ENCODE data around the gene MYH7. TPM values are rescaled to one million over a fixed set of nuclear protein-coding genes. Genes with fewer than 3 reads are reported as not detected.
A peak's percentile ranks its signal among the peaks of the same experiment; 100 is the strongest.

Gene MYH7
- total RNA-seq, 8 experiments from 2014 or later: 0.04 to 0.93 (median 0.14) TPM; not detected in 1

DNA sequence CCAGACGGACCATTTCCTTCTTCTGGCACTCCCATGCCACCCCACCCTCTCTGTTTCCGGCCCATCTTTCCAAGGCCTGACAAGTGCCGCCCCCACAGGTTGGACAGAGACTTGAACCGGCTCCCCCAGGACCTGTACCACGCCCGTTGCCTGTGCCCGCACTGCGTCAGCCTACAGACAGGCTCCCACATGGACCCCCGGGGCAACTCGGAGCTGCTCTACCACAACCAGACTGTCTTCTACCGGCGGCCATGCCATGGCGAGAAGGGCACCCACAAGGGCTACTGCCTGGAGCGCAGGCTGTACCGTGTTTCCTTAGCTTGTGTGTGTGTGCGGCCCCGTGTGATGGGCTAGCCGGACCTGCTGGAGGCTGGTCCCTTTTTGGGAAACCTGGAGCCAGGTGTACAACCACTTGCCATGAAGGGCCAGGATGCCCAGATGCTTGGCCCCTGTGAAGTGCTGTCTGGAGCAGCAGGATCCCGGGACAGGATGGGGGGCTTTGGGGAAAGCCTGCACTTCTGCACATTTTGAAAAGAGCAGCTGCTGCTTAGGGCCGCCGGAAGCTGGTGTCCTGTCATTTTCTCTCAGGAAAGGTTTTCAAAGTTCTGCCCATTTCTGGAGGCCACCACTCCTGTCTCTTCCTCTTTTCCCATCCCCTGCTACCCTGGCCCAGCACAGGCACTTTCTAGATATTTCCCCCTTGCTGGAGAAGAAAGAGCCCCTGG, 59.8 kb downstream of the MYH7 start:
- Histone ChIP-seq H3K27ac (no peak overlapping the region), H3K4me1 (replicated peaks in 1 of 2) (no peaks in the 10 kb centered on the region), H3K4me3 (no peak overlapping the region)
- in situ Hi-C loops (cut with MboI; ENCODE audit: low pct_unique_long_range_greater_than_20kb in 2 of 9, low sequenced_read_pairs in 9 of 9, unreplicated experiment in 9 of 9): loop anchor here in 1 of 9 experiments (10.0 kb wide), 1 partner anchor 51 kb away; the partner anchor contains the start of gene PABPN1
- 29 to 100% (median 93%) methylated on average over 1 to 6 of the region's 21 CpGs; no CpG with 5 or more reads in 3 of the 10 experiments for WGBS, 10 experiments
- ATAC-seq (replicated peaks in 6 of 8): no peak

DNA sequence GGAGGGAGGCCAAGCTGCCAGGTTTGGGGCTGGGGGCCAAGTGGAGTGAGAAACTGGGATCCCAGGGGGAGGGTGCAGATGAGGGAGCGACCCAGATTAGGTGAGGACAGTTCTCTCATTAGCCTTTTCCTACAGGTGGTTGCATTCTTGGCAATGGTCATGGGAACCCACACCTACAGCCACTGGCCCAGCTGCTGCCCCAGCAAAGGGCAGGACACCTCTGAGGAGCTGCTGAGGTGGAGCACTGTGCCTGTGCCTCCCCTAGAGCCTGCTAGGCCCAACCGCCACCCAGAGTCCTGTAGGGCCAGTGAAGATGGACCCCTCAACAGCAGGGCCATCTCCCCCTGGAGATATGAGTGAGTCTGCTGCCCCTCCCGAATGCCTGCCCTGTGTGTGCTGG, 62.4 kb downstream of the MYH7 start:
- Histone ChIP-seq H3K4me1 (replicated peaks in 1 of 2) (no peaks in the 10 kb centered on the region), H3K4me3 (no peak overlapping the region), H3K27ac (no peak overlapping the region)
- 0 to 80% (median 30%) methylated on average over 1 of the region's 3 CpGs; no CpG with 5 or more reads in 6 of the 10 experiments for WGBS, 10 experiments
- ATAC-seq (replicated peaks in 6 of 8): no peak
- in situ Hi-C loops (cut with MboI; ENCODE audit: low pct_unique_long_range_greater_than_20kb in 2 of 9, low sequenced_read_pairs in 9 of 9, unreplicated experiment in 9 of 9): loop anchor here in 1 of 9 experiments (10.0 kb wide), 1 partner anchor 48 kb away; the partner anchor contains the start of gene PABPN1

DNA sequence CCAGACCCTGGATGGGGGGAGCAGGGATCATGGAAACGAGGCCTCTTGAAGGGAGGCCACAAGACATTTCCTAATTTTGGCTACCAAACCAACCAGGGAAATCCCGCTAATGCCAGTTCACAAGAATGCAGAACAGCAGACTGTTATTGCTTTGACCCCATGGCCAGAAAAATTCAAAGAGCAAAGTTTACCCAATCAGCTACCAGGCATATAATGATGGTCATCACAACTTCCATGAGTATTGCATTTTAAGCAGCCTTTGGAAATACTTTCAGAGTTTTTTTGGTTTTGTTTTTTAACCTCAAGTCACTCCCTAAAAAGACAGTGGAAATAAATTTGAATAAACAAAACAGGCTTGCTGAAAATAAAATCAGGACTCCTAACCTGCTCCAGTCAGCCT, 63.0 kb downstream of the MYH7 start, which contains the start of gene IL25:
Gene IL25 (plus strand): TSS at position 301 of the 400 bp plus-strand sequence.
- no peaks in the 10 kb centered on the region for H3K4me1 ChIP-seq (replicated peaks in 1 of 2)
- H3K27ac ChIP-seq: no peak within 1 kb of the TSS
- H3K4me3 ChIP-seq: no peak within 1 kb of the TSS
- 13 to 75% (median 39%) methylated on average over 1 to 2 of the region's 2 CpGs; no CpG with 5 or more reads in 4 of the 10 experiments for WGBS, 10 experiments
- ATAC-seq (replicated peaks in 6 of 8): no peak
- in situ Hi-C loops (cut with MboI; ENCODE audit: low pct_unique_long_range_greater_than_20kb in 2 of 9, low sequenced_read_pairs in 9 of 9, unreplicated experiment in 9 of 9): loop anchor here in 1 of 9 experiments (10.0 kb wide), 1 partner anchor 48 kb away; the partner anchor contains the start of gene PABPN1

DNA sequence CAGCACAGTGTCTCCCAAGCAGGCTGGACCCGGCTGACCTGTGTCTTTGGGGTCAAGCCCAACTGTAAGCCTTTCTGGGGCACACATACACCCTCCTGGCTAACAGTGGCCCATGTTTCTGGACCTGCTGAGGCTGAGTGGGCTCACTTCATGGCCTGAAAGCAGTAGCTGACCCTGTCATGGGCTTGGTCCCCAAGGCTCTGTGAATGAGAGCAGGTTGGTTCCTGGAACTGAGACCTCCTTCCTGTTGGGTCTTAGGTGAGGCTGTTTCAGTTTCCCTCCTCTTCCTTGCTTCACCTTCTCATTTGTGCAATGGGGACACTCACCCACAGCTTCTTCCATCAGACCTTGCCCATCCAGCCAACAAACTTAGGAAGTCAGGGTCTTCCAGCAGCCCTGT, 63.6 kb downstream of the MYH7 start:
- Histone ChIP-seq H3K4me3 (no peak overlapping the region), H3K4me1 (replicated peaks in 1 of 2) (peaks cover 0 to under 1% of the 10 kb centered on the region in 2 donors), H3K27ac (no peak overlapping the region)
- in situ Hi-C loops (cut with MboI; ENCODE audit: low pct_unique_long_range_greater_than_20kb in 2 of 9, low sequenced_read_pairs in 9 of 9, unreplicated experiment in 9 of 9): loop anchor here in 1 of 9 experiments (10.0 kb wide), 1 partner anchor 47 kb away; the partner anchor contains the start of gene PABPN1
- ATAC-seq (replicated peaks in 6 of 8): no peak
- WGBS, 10 experiments: 0 to 100% (median 24%) methylated on average over 1 of the region's 1 CpG; no CpG with 5 or more reads in 6 of the 10 experiments

DNA sequence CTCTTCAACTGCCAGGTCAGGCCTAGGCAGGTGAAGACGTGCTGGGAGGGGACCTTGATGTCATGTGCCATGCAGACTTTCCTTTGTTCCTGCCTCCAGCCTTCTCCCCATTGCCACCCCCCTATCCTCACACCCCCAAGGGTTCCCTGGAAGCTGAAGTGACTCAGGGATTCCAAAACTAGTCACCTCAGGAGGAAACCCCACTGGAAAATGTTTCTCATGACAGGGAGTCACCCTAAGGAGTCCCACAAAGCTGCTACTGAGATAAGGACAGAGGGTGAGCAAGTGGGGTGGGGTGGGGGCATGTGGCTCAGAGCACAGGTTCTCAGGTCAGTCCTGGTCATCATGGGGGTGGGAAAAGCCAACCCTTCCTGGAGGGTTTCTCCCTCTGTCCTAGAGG, 65.2 kb downstream of the MYH7 start:
- WGBS, 10 experiments: 20 to 60% methylated on average over 1 of the region's 1 CpG; no CpG with 5 or more reads in 8 of the 10 experiments
- H3K4me3 ChIP-seq: no peak overlapping the region
- peaks cover 0 to 13% of the 10 kb centered on the region in 2 donors for H3K4me1 ChIP-seq (replicated peaks in 1 of 2)
- no peak for ATAC-seq (replicated peaks in 6 of 8)
- H3K27ac ChIP-seq: no peak overlapping the region
- in situ Hi-C loops (cut with MboI; ENCODE audit: low pct_unique_long_range_greater_than_20kb in 2 of 9, low sequenced_read_pairs in 9 of 9, unreplicated experiment in 9 of 9): loop anchor here in 1 of 9 experiments (10.0 kb wide), 1 partner anchor 45 kb away; the partner anchor contains the start of gene PABPN1

DNA sequence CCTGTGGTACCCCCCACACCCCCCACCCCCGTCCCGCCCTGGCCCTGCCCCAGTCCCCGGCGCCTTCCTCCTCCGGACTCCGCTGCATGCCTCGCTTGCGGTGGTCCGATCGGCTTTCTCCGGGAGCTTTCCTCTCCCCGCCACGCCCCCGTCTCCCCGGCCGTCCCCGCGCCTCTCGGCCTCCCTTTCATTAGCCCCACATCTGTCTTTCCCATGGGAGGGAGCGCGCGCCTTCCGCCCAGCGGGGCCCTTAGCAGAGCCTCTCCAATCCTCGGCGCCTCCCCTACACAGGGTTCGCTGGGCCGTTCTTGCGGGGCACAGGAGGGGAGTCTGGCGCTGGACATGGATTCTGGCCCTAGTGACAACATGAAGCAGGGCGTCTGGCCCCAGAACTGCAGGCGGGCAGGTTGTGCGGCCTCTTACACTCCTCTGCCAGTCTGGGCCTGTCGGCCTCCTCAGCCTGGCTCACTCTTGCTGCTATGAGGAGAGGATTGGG, 69.0 kb downstream of the MYH7 start:
- Histone ChIP-seq H3K4me1 (replicated peaks in 1 of 2) (peaks cover 9 to 37% of the 10 kb centered on the region in 2 donors), H3K27ac (peak overlapping the region in 1 of 2 donors; percentile 56), H3K4me3 (peak overlapping the region in 4 of 5 donors; percentile 14 to 22 (median 17))
- WGBS, 10 experiments: 17 to 52% (median 30%) methylated on average over 1 to 4 of the region's 34 CpGs; no CpG with 5 or more reads in 6 of the 10 experiments
- ATAC-seq (replicated peaks in 6 of 8): peak; percentile 28 to 85 (median 76)
- in situ Hi-C loops (cut with MboI; ENCODE audit: low pct_unique_long_range_greater_than_20kb in 2 of 9, low sequenced_read_pairs in 9 of 9, unreplicated experiment in 9 of 9): no loop called here

DNA sequence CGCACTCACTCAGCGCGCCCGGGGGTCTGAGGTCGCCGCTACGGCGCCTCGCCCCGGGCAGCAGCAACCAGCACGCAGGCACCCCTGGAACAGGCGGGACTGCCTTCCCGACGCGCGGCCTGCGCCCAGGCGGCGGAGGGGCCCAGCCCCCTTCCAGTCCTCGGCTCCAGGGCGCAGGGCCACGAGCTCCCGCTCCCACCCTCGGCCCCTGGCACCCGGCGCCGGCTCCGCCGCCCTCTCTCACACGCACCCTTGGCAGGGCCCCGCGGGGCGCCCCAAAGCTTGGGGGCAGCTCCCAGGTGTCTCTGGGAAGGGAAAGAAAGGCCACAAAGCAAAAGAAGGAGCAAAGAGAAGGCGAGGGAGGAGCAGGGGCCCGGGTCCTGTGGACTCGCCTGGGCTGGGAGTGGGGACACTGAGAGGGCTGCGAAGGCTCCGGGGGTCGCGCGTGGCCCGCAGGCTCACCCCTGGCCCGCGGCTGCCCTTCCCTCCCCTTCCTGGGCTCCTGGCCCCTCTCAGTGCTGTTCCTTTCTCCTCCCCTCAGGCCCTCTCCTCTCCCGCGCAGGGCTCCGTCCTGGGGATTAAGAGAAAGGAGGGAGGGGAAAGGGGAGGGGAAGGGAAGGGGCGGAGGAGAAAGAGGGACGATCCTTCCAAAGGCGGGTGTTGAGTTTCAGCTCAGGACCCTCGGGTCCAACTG, 69.6 kb downstream of the MYH7 start:
- H3K4me3 ChIP-seq: peak overlapping the region in 4 of 5 donors; percentile 14 to 22 (median 17)
- in situ Hi-C loops (cut with MboI; ENCODE audit: low pct_unique_long_range_greater_than_20kb in 2 of 9, low sequenced_read_pairs in 9 of 9, unreplicated experiment in 9 of 9): no loop called here
- no CpG with 5 or more reads among the region's 51 CpGs for WGBS, 10 experiments
- H3K27ac ChIP-seq: peak overlapping the region in 1 of 2 donors; percentile 56
- H3K4me1 ChIP-seq (replicated peaks in 1 of 2): peaks cover 9 to 40% of the 10 kb centered on the region in 2 donors
- ATAC-seq (replicated peaks in 6 of 8): peak in 7 of 8 experiments; percentile 12 to 76 (median 70)

DNA sequence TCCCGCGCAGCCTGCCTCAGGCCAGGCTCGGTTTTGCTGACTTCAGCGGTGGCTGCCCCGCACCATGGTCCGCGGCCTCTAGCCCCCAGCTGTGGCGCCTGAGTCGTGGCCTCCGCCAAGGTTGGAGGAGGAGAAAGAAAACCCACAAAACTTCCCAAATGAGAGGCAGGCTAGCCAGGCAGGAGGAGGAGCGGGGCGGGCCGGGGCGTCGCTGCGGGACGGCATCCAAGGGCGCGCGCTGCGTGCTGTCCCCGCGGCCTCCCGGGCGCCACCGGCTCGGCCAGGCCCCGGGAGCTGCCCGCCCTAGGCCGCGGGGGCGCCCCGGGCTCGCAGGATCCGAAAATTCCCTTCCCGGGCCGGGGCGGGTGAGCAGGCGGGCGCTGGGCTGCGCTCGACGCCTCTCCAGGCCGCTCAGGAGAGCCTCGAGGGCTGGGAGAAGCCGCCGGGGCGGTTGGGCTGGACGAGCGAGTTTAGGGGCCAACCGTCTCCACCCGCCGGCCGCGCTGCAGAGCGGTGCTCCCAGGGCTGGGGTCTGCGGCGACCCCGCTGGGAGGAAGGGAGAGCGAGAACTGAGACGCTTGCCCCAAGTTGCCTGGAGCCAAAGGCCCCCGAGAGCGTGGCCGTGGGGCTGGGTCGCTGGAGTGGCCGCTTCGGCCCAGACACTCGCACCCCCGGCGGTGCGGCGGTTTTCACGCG, 70.3 kb downstream of the MYH7 start, which contains the start of gene EFS:
Gene EFS (minus strand): TSS at position 137 of the 696 bp plus-strand sequence. CDS start 147 bp downstream, outside the sequence.
- Histone ChIP-seq H3K27ac (peak within 1 kb of the TSS in 1 of 2 donors; percentile 56), H3K4me1 (replicated peaks in 1 of 2) (peaks cover 9 to 47% of the 10 kb centered on the region in 2 donors), H3K4me3 (peak within 1 kb of the TSS in 4 of 5 donors; percentile 14 to 22 (median 17))
- in situ Hi-C loops (cut with MboI; ENCODE audit: low pct_unique_long_range_greater_than_20kb in 2 of 9, low sequenced_read_pairs in 9 of 9, unreplicated experiment in 9 of 9): no loop called here
- peak in 3 of 8 experiments; percentile 8 to 31 (median 12) for ATAC-seq (replicated peaks in 6 of 8)
- 0 to 24% (median 8%) methylated on average over 1 to 23 of the region's 74 CpGs; no CpG with 5 or more reads in 6 of the 10 experiments for WGBS, 10 experiments

DNA sequence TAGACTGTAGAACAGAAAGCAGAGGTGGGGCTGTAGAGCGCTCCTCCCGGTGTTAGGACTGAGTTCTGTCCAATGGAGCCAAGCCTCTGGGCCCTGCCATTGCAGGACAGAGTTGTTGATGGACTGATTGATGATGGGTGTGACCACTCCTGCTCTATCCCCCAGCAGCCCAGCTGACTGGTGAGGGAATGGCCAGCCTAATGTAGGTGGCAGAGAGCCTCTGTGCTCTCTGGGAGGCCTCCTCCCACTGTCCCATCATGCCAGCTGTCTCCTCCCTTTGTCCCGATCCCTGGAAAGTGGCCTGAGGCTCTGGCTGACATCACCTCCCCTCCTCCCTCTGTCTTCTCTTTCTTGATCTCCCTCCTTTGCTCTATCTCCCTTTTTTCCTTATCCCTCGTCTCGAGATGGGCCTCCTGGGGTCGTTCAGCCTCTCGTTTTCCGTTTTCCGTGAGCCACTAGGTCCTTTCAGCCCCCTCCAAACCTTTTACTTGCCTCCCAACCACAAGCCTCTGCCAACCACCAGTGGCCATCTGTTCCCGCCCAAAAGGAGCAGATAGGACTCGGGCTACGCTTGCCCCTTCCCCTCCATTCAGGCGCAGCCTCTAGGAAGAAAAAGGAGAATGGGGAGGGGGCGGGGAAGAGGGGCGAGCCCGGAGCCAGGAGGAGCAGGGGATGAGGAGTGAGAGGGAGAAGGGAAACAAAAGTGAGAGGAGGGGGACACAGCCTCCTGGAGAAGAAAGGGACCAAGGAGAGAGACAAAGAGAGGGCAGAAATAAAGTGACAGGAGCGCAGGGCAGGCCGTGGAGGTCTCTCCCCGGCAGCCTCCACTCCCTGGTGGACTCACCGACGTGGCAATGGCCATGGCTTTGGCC, 71.1 kb downstream of the MYH7 start:
- WGBS, 10 experiments: 0 to 26% (median 13%) methylated on average over 3 to 8 of the region's 21 CpGs; no CpG with 5 or more reads in 3 of the 10 experiments
- in situ Hi-C loops (cut with MboI; ENCODE audit: low pct_unique_long_range_greater_than_20kb in 2 of 9, low sequenced_read_pairs in 9 of 9, unreplicated experiment in 9 of 9): no loop called here
- H3K4me3 ChIP-seq: no peak overlapping the region
- H3K27ac ChIP-seq: peak overlapping the region in 1 of 2 donors; percentile 7
- H3K4me1 ChIP-seq (replicated peaks in 1 of 2): peaks cover 9 to 53% of the 10 kb centered on the region in 2 donors
- peak; percentile 3 to 80 (median 55) for ATAC-seq (replicated peaks in 6 of 8)
